ENCODE data around the gene KNTC1.

GRCh38 chr12:122516544-122517361 lies 10.3 kb upstream of the KNTC1 start:
- no peak for TF ChIP-seq POLR2AphosphoS5 (IDR thresholded peaks at IDR 0.05)
- no peak for TF ChIP-seq CTCF (IDR thresholded peaks at IDR 0.05)
